CD14-positive monocyte (primary cell): ENCODE measurements around the gene DDA1. TPM values are rescaled to one million over a fixed set of nuclear protein-coding genes. Genes with fewer than 3 reads are reported as not detected.

Experiments used
- DNase-seq, 3 donors: peaks; one replicate each; pipeline ENCODE4 v3.0.0-alpha.2; 2011 to 2022
- H2AFZ ChIP-seq: 2 replicates; pipeline ENCODE4 v1.6.0; 2012; ENCODE audit warnings: mild to moderate bottlenecking, low read depth, low read length, inconsistent platforms; ENCODE audit not compliant: insufficient read depth, poor library complexity, severe bottlenecking
- H3K27ac ChIP-seq, 2 donors: 1 replicate in 1 of 2; 2 replicates in 1 of 2; pipeline ENCODE4 v1.5.1; 2012 to 2013; ENCODE audit warnings: low read length in 2 of 2, control low read depth in 1 of 2, inconsistent platforms in 1 of 2, low read depth in 1 of 2, mild to moderate bottlenecking in 1 of 2
- H3K27me3 ChIP-seq, 2 donors: one replicate each; pipeline versions ENCODE4 v1.6.0 to v1.6.1; 2011 to 2013; ENCODE audit warnings: low read length in 2 of 2; ENCODE audit not compliant: control insufficient read depth in 2 of 2, insufficient read depth in 2 of 2
- H3K36me3 ChIP-seq, 2 donors: replicated peaks in 1 of 2; 1 replicate in 1 of 2; 2 replicates in 1 of 2; pipeline versions ENCODE4 v1.5.1 to v1.6.1; 2012 to 2013; ENCODE audit warnings: low read length in 2 of 2, control low read depth in 1 of 2, inconsistent platforms in 1 of 2, mild to moderate bottlenecking in 1 of 2; ENCODE audit not compliant: insufficient read depth in 2 of 2, control insufficient read depth in 1 of 2
- H3K4me1 ChIP-seq, 2 donors: 1 replicate in 1 of 2; 2 replicates in 1 of 2; pipeline versions ENCODE4 v1.5.1 to v1.6.1; 2012 to 2013; ENCODE audit warnings: low read length in 2 of 2, control low read depth in 1 of 2, inconsistent platforms in 1 of 2, mild to moderate bottlenecking in 1 of 2, moderate library complexity in 1 of 2; ENCODE audit not compliant: insufficient read depth in 2 of 2, control insufficient read depth in 1 of 2
- H3K4me2 ChIP-seq: replicated peaks from 2 replicates; pipeline ENCODE3; 2012; ENCODE audit warnings: low read length, moderate library complexity, mild to moderate bottlenecking; ENCODE audit not compliant: poor library complexity, severe bottlenecking; ENCODE audit errors: extremely low read depth
- H3K4me3 ChIP-seq, 3 experiments: fragments of 200-600 bp in 1 of 3; sonication (generic) in 1 of 3; replicated peaks in 1 of 3; 1 replicate in 2 of 3; 2 replicates in 1 of 3; pipeline ENCODE4 v1.5.1; 2011 to 2013; ENCODE audit warnings: low read length in 3 of 3, mild to moderate bottlenecking in 3 of 3, control low read depth in 2 of 3, low read depth in 2 of 3, inconsistent platforms in 1 of 3, moderate library complexity in 1 of 3
- H3K79me2 ChIP-seq: 2 replicates; pipeline ENCODE4 v1.6.0; 2012; ENCODE audit warnings: mild to moderate bottlenecking, control low read depth, inconsistent platforms, low read length, moderate library complexity; ENCODE audit not compliant: insufficient read depth
- H3K9ac ChIP-seq: 2 replicates; pipeline ENCODE4 v1.6.0; 2017; ENCODE audit warnings: low read length, mild to moderate bottlenecking; ENCODE audit not compliant: insufficient read depth, poor library complexity, severe bottlenecking
- H3K9me3 ChIP-seq, 2 donors: replicated peaks in 1 of 2; 1 replicate in 1 of 2; 2 replicates in 1 of 2; pipeline versions ENCODE4 v1.5.1 to v1.6.1; 2012 to 2013; ENCODE audit warnings: low read length in 2 of 2, control low read depth in 1 of 2; ENCODE audit not compliant: control insufficient read depth in 1 of 2, insufficient read depth in 1 of 2
- H4K20me1 ChIP-seq: 2 replicates; pipeline ENCODE4 v1.6.0; 2012; ENCODE audit warnings: mild to moderate bottlenecking, low read length, control low read depth, moderate library complexity; ENCODE audit not compliant: insufficient read depth
- H3K27ac Mint-ChIP-seq, 7 donors: one replicate each; pipeline ENCODE4 v1.8.0; 2020; ENCODE audit warnings: mild to moderate bottlenecking in 7 of 7, mixed read lengths in 7 of 7, moderate library complexity in 6 of 7, inconsistent platforms in 2 of 7
- H3K27me3 Mint-ChIP-seq, 3 donors: one replicate each; pipeline ENCODE4 v1.8.0; 2021 to 2022; ENCODE audit warnings: low read depth in 3 of 3, mild to moderate bottlenecking in 3 of 3, mixed read lengths in 3 of 3, moderate library complexity in 3 of 3, inconsistent platforms in 1 of 3
- H3K36me3 Mint-ChIP-seq, 2 donors: one replicate each; pipeline ENCODE4 v1.8.0; 2020; ENCODE audit warnings: mixed read lengths in 2 of 2, inconsistent platforms in 1 of 2, mild to moderate bottlenecking in 1 of 2
- H3K4me1 Mint-ChIP-seq: one replicate; pipeline ENCODE4 v1.8.0; 2020; ENCODE audit warnings: mild to moderate bottlenecking, mixed read lengths
- H3K4me3 Mint-ChIP-seq, 2 donors: one replicate each; pipeline ENCODE4 v1.8.0; 2020; ENCODE audit warnings: mild to moderate bottlenecking in 2 of 2, mixed read lengths in 2 of 2, moderate library complexity in 1 of 2
- H3K9me3 Mint-ChIP-seq, 7 donors: one replicate each; pipeline ENCODE4 v1.8.0; 2020 to 2022; ENCODE audit warnings: mixed read lengths in 7 of 7, mild to moderate bottlenecking in 6 of 7, moderate library complexity in 6 of 7, inconsistent platforms in 2 of 7
- WGBS: methylation state at CpG from one replicate; pipeline ENCODE4 v1.1.5; 2013; ENCODE audit warnings: missing lambda C conversion rate; ENCODE audit not compliant: insufficient coverage; 5-methylcytosine and 5-hydroxymethylcytosine counted together
- intact Hi-C, 2 donors: fragments of 100-400 bp; cut with micrococcal nuclease; formaldehyde crosslinking; loops; one replicate each; pipeline versions ENCODE4 v1.15.0 to v1.15.1; 2023
- polyA plus RNA-seq, 3 donors: library from polyadenylated mRNA; depleted of rRNA in 1 of 3; unstranded in 2 of 3; stranded (reverse) in 1 of 3; fragments of 300-500 nt in 2 of 3; fragments of >200 nt in 1 of 3; fragmentation: Illumina TruSeq in 2 of 3; gene quantifications; 1 replicate in 2 of 3; 2 replicates in 1 of 3; pipeline ENCODE4 v1.2.3, GENCODE V29; 2012 to 2021
- TF ChIP-seq, protein P1 (sequence below): fragments of 200-600 bp; IDR thresholded peaks from one replicate; pipeline ENCODE4 v1.8.0; 2022; ENCODE audit warnings: antibody characterized with exemption, mild to moderate bottlenecking

The DDA1 gene
- polyA plus RNA-seq, 3 donors: 22.5 to 49.5 (median 23.8) TPM

- Mint-ChIP-seq H3K9me3 (no peaks in the 10 kb centered on the region), H3K4me1 (peaks cover 19% of the 10 kb centered on the region), H3K27ac (peak within 1 kb of the TSS; percentile 50 to 85 (median 66)), H3K4me3 (peak within 1 kb of the TSS; percentile 81 to 91), H3K36me3 (peaks cover 19 to 49% of the 10 kb centered on the region in 2 donors), H3K27me3 (peaks cover 0 to 2% (median 0%) of the 10 kb centered on the region in 3 donors)
- Histone ChIP-seq H3K27me3 (no peaks in the 10 kb centered on the region), H2AFZ (peak within 1 kb of the TSS; percentile 85), H3K4me1 (peaks cover 26 to 27% of the 10 kb centered on the region in 2 donors), H3K9me3 (no peaks in the 10 kb centered on the region), H3K79me2 (no peaks in the 10 kb centered on the region), H4K20me1 (peaks cover 4% of the 10 kb centered on the region), H3K4me3 (peak within 1 kb of the TSS; percentile 53 to 81 (median 58)), H3K9ac (peak within 1 kb of the TSS; percentile 61), H3K4me2 (peak within 1 kb of the TSS; percentile 82), H3K36me3 (peaks cover 16 to 51% of the 10 kb centered on the region in 2 donors), H3K27ac (peak within 1 kb of the TSS; percentile 14 to 24)
- 5% methylated on average over 73 of the region's 75 CpGs for WGBS
- TF ChIP-seq, protein P1, sequence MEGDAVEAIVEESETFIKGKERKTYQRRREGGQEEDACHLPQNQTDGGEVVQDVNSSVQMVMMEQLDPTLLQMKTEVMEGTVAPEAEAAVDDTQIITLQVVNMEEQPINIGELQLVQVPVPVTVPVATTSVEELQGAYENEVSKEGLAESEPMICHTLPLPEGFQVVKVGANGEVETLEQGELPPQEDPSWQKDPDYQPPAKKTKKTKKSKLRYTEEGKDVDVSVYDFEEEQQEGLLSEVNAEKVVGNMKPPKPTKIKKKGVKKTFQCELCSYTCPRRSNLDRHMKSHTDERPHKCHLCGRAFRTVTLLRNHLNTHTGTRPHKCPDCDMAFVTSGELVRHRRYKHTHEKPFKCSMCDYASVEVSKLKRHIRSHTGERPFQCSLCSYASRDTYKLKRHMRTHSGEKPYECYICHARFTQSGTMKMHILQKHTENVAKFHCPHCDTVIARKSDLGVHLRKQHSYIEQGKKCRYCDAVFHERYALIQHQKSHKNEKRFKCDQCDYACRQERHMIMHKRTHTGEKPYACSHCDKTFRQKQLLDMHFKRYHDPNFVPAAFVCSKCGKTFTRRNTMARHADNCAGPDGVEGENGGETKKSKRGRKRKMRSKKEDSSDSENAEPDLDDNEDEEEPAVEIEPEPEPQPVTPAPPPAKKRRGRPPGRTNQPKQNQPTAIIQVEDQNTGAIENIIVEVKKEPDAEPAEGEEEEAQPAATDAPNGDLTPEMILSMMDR: no peak
- peak; percentile 70 to 87 (median 79) for DNase-seq
- intact Hi-C loops: loop anchor here (2.0 to 5.0 kb wide), 2 partner anchors 23 to 74 kb away; no protein-coding TSS in a partner anchor
Measured at GRCh38 chr19:17281391-17282304, 27.7 kb upstream of the DDA1 start, which contains the start of gene ANKLE1. Gene ANKLE1, plus strand, starts transcription at chr19:17281901. Its CDS starts 20 bp downstream, at chr19:17281921.

- H3K4me2 ChIP-seq: peak overlapping the region; percentile 82
- no peaks in the 10 kb centered on the region for H3K27me3 ChIP-seq
- H3K9ac ChIP-seq: peak overlapping the region; percentile 61
Measured at GRCh38 chr19:17282488-17283125, 26.8 kb upstream of the DDA1 start.

More at GRCh38 chr19:17282488-17283125, 26.8 kb upstream of the DDA1 start:
- peak; percentile 76 to 83 (median 80) for DNase-seq
- no peaks in the 10 kb centered on the region for H3K9me3 ChIP-seq
- H3K27ac ChIP-seq: no peak overlapping the region
- no peaks in the 10 kb centered on the region for H3K79me2 ChIP-seq
- peak overlapping the region; percentile 53 to 81 (median 58) for H3K4me3 ChIP-seq
- H3K9me3 Mint-ChIP-seq: no peaks in the 10 kb centered on the region
- H4K20me1 ChIP-seq: peaks cover 4% of the 10 kb centered on the region
- H3K4me3 Mint-ChIP-seq: peak overlapping the region; percentile 81 to 91
- peak overlapping the region in 3 of 7 donors; percentile 33 to 75 (median 53) for H3K27ac Mint-ChIP-seq
- H2AFZ ChIP-seq: peak overlapping the region; percentile 85
- intact Hi-C loops: loop anchor here (2.0 to 5.0 kb wide), 2 partner anchors 24 to 75 kb away; no protein-coding TSS in a partner anchor
- peaks cover 26 to 27% of the 10 kb centered on the region in 2 donors for H3K4me1 ChIP-seq
- H3K36me3 ChIP-seq: peaks cover 8 to 42% of the 10 kb centered on the region in 2 donors
- TF ChIP-seq, protein P1: peak; percentile 96
- H3K27me3 Mint-ChIP-seq: peaks cover 0 to 2% (median 0%) of the 10 kb centered on the region in 3 donors
- peaks cover 19% of the 10 kb centered on the region for H3K4me1 Mint-ChIP-seq
- peaks cover 12 to 41% of the 10 kb centered on the region in 2 donors for H3K36me3 Mint-ChIP-seq
- 2% methylated on average over 44 of the region's 45 CpGs for WGBS
